K562 (cell line): Measurements from ENCODE around the gene BMP10. TPM values are rescaled to one million over a fixed set of nuclear protein-coding genes. Genes with fewer than 3 reads are reported as not detected.

Experiments
- ATF1 ChIP-seq, 2 experiments: fragments of 450-650 bp in 1 of 2; IDR thresholded peaks; 2 replicates each; pipeline ENCODE4 v1.6.1; 2016; ENCODE audit warnings: missing compliant biosample characterization in 1 of 2, missing genetic modification characterization in 1 of 2
- ATF2 ChIP-seq: sonication (generic); formaldehyde crosslinking; IDR thresholded peaks from 2 replicates; pipeline ENCODE4 v1.8.1; 2022; ENCODE audit warnings: missing genetic modification reagents
- BRD4 ChIP-seq: fragments of 200-600 bp; sonication (generic); IDR thresholded peaks from 2 replicates; pipeline ENCODE4 v1.6.1; 2017; ENCODE audit warnings: inconsistent platforms
- CHCHD3 ChIP-seq: fragments of 250-450 bp; sonication (Bioruptor Pico); IDR thresholded peaks from 2 replicates; pipeline ENCODE4 v2.1.2; 2022; ENCODE audit warnings: mild to moderate bottlenecking
- GTF2E2 ChIP-seq: fragments of 200-800 bp; sonication (Bioruptor generic); IDR thresholded peaks from 2 replicates; pipeline ENCODE4 v1.6.1; 2016; ENCODE audit warnings: missing genetic modification characterization, missing compliant biosample characterization
- HDAC1 ChIP-seq, 2 experiments: fragments of 450-650 bp; IDR thresholded peaks; 2 replicates each; pipeline ENCODE4 v1.6.1; 2016 to 2017; ENCODE audit warnings: inconsistent platforms in 1 of 2, mild to moderate bottlenecking in 1 of 2, moderate library complexity in 1 of 2
- HDAC8 ChIP-seq: fragments of 450-650 bp; IDR thresholded peaks from 2 replicates; pipeline ENCODE4 v1.6.1; 2016; ENCODE audit warnings: mild to moderate bottlenecking, missing genetic modification characterization, moderate library complexity, missing compliant biosample characterization
- HINFP ChIP-seq: fragments of 450-650 bp; conservative IDR thresholded peaks from 2 replicates; pipeline ENCODE4 v1.6.1; 2016; ENCODE audit warnings: missing genetic modification characterization, low read depth, mild to moderate bottlenecking, control low read depth, missing compliant biosample characterization
- MAFF ChIP-seq: IDR thresholded peaks from 2 replicates; pipeline ENCODE4 v1.6.1; 2012; ENCODE audit warnings: low read length, improper control_type of control experiment
- MNT ChIP-seq, 2 experiments: fragments of 450-650 bp; conservative IDR thresholded peaks; 2 replicates each; pipeline ENCODE4 v1.6.1; 2017; ENCODE audit warnings: mild to moderate bottlenecking in 2 of 2, moderate library complexity in 2 of 2
- MYNN ChIP-seq, 2 experiments: sonication (generic); formaldehyde crosslinking in 1 of 2; IDR thresholded peaks; 2 replicates each; pipeline versions ENCODE4 v1.5.0 to v1.6.1; 2016 to 2020; ENCODE audit warnings: antibody characterized with exemption in 1 of 2, missing genetic modification reagents in 1 of 2
- NCOR1 ChIP-seq: fragments of 450-650 bp; IDR thresholded peaks from 2 replicates; pipeline ENCODE4 v1.6.1; 2016; ENCODE audit warnings: mild to moderate bottlenecking, moderate library complexity
- ZKSCAN8 ChIP-seq: fragments of 200-800 bp; sonication (Bioruptor generic); IDR thresholded peaks from 2 replicates; pipeline ENCODE4 v1.6.1; 2016; ENCODE audit warnings: missing genetic modification characterization, missing compliant biosample characterization
- ZNF239 ChIP-seq: fragments of 250-450 bp; sonication (Bioruptor Pico); IDR thresholded peaks from 2 replicates; pipeline ENCODE4 v1.4.0; 2020; ENCODE audit warnings: mild to moderate bottlenecking
- ZNF395 ChIP-seq: fragments of 200-800 bp; sonication (Bioruptor generic); IDR thresholded peaks from 2 replicates; pipeline ENCODE4 v1.6.1; 2017; ENCODE audit warnings: missing genetic modification characterization, missing compliant biosample characterization
- polyA plus RNA-seq, 8 experiments: library from polyadenylated mRNA; depleted of rRNA in 4 of 8; stranded (reverse) in 5 of 8; unstranded in 3 of 8; fragments of >200 nt; fragmentation: Nextera tagmentation in 2 of 8; fragmentation: Illumina TruSeq in 1 of 8; extraction: Ambion mirVana in 2 of 8; extraction: Trizol in 1 of 8; gene quantifications; 2 replicates each; pipeline versions ENCODE4 v1.2.1 to v1.2.3, GENCODE V29; 2011 to 2014; ENCODE audit warnings: inconsistent platforms in 1 of 8, missing spikeins in 1 of 8
- total RNA-seq, 7 experiments: library from RNA; depleted of rRNA in 6 of 7; stranded (reverse); fragments of >200 nt in 6 of 7; fragmentation: Illumina TruSeq in 2 of 7; extraction: Trizol in 2 of 7; gene quantifications; 2 replicates each; pipeline versions ENCODE4 v1.2.1 to v1.2.3, GENCODE V29; 2011 to 2021; ENCODE audit warnings: low replicate concordance in 1 of 7

Gene BMP10
- total and polyA plus RNA-seq, 9 of the 15 experiments (the other 6 are each of a cell fraction or from before 2014, with no cell fraction given): 0.11 to 0.91 (median 0.43) TPM

DNA sequence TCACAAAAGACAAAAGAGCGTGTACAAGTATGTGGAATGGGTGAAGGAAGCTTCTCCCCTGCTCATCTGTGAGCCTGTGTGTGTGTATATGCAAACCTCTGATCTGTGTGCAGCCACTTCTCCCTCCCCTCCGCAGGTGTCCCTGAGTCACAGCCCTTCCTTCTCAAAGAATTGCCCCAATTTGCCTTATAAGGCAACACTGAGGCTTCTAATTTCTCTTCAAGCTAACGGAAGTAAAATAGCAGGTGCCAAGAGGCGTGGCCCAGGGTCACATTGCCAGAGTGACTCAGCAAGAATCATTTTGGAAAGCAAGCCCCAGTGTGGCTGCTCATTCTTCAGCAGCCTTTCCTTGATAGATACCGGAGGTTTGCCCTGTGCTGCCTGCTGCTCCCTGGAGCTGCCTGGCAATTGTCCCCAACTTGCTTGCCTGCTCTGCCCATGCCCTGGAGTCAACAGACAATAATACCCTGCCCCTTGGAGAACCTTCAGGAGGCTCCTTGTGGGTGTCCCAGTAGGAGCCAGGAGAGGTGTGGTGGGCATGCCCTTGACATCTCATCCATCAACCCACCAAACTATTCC lies 37.3 kb upstream of the BMP10 start (continued):
- TF ChIP-seq HINFP: 0 out of 2 replicates have a peak, but pooled peaks have one; percentile 2
- peak; percentile 94 for TF ChIP-seq MAFF
- TF ChIP-seq BRD4: peak; percentile 33; the same call in 1 of the 2 replicates
- TF ChIP-seq NCOR1: peak; percentile 37
- peak; percentile 88 for TF ChIP-seq GTF2E2 (tag)
- TF ChIP-seq ZNF239 (CRISPR knock-in tag): no peak
- TF ChIP-seq ZKSCAN8 (CRISPR knock-in tag): 0 out of 2 replicates have a peak, but pooled peaks have one; percentile 48
- no peak for TF ChIP-seq HDAC1 (IDR thresholded peaks at IDR 0.05)
- TF ChIP-seq ATF1 (CRISPR knock-in tag; IDR thresholded peaks at IDR 0.05): no peak
- peak; percentile 32; the same call in 1 of the 2 replicates for TF ChIP-seq ATF1 (tag; IDR thresholded peaks at IDR 0.05)
- TF ChIP-seq MNT (conservative IDR thresholded peaks at IDR 0.05): peak; percentile 10 to 45; a peak in 2 of 4 replicates
- no peak for TF ChIP-seq ATF2 (CRISPR knock-in tag)
- peak; percentile 96 for TF ChIP-seq ZNF395
- no peak for TF ChIP-seq CHCHD3 (CRISPR knock-in tag)
- 0 out of 2 replicates have a peak, but pooled peaks have one; percentile 40 for TF ChIP-seq HDAC8 (tag)
- peak; percentile 19; the same call in 1 of the 2 replicates for TF ChIP-seq MYNN (IDR thresholded peaks at IDR 0.05)
- no peak for TF ChIP-seq MYNN (CRISPR knock-in tag; IDR thresholded peaks at IDR 0.05)
